ENCODE data around the gene MIA.

Gene MIA

DNA sequence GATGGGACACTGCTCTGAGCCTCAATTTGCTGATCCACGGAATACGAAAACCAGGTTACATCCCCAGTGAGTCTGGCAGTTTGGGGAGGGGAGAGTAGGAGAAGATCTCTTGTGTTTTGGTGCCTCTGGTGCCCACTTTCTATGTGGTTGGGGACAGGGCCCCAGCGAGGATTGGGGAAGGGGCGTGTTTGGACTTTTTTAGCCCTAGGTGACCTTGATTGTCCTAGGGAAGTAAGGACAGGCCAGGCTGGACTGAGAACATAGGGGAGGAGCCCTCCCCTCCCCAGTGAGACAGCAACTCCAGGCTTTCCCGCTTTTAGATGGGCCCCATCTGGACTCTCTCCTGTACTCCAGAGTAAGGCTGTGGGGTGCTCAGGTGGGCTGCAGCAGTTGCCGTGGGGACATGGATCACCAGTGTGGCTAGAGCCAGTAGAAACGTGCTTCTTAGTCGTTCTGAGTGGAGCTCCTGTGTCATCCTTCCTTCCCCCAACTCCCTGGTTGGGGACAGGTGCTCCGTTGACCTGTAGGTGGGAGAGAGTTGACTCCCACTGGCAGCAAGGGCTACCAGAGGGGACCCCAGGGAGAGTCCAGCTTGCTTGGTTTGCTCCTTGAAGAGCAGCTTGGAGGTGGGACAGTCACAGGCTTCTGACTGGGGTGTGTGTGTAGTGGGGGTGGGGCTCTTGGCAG is 28.0 kb downstream of the MIA start:
- TF ChIP-seq CTCF (IDR thresholded peaks at IDR 0.05; ENCODE audit: low read depth, low read length) = no peak
- no peak for DNase-seq (ENCODE audit: extremely low read depth, low read depth)

DNA sequence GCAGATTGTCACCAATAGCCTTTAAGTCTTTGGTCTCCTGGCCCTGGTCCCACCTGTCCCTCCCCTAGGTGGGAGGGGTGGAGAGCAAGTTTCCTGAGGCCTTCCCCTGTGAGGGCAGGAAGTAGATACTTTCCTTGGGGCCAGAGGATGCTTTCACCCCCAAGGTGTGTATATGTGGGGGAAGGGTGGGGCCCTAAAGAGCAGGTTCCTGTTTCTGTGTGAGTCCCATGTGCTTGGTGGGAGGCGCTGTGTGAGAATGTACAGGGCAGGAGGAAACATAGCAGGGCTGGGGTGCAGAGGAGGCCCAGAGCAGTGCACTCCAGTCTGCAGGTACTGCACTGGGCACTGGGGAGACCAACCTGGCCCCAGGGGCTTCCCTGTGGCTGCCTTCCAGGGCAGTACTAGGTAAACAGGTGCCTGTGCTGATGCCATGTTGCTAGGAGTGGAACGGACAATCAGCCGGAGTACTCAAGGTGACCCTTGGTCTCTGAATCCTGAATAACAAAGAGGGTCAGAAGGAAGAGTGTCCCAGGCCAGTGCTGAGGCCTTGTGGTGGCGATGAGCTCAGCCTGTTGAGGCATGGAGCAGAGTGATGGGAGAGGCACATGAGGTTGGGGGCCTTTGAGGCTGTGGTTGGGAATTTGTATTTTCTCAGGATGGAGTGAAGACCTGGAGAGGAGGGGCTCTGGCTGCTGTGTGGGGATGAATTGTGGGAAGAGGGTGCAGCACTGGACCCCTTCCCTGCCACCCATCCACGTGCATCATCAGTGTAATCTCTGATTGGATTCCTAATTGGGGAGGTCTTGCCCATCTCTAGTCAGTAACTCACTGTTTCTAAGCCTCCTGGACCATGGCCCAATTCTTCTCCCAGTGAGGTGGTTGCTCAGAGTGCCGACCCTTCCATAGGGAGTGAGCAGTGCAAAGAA is 28.8 kb downstream of the MIA start:
- no peak for TF ChIP-seq CTCF (IDR thresholded peaks at IDR 0.05; ENCODE audit: low read depth, low read length)

GRCh38 chr19:40804783-40805242 is 29.5 kb downstream of the MIA start:
- no peak; the same call in 1 of the 2 replicates for TF ChIP-seq CTCF (IDR thresholded peaks at IDR 0.05; ENCODE audit: low read depth, low read length)
- no peak for DNase-seq (ENCODE audit: extremely low read depth, low read depth)

More for the DNA sequence above, 28.8 kb downstream of the MIA start:
- DNase-seq (ENCODE audit: extremely low read depth, low read depth) = no peak

- no peak for DNase-seq (ENCODE audit: extremely low read depth, low read depth)
- no peak for TF ChIP-seq CTCF (IDR thresholded peaks at IDR 0.05; ENCODE audit: low read depth, low read length)
Observed at GRCh38 chr19:40805258-40805868, 30.0 kb downstream of the MIA start.

- DNase-seq (ENCODE audit: extremely low read depth, low read depth) = peak; percentile 92
- peak; percentile 93 for TF ChIP-seq CTCF (IDR thresholded peaks at IDR 0.05; ENCODE audit: low read depth, low read length)
Observed at GRCh38 chr19:40806423-40807146, 31.3 kb downstream of the MIA start.

DNA sequence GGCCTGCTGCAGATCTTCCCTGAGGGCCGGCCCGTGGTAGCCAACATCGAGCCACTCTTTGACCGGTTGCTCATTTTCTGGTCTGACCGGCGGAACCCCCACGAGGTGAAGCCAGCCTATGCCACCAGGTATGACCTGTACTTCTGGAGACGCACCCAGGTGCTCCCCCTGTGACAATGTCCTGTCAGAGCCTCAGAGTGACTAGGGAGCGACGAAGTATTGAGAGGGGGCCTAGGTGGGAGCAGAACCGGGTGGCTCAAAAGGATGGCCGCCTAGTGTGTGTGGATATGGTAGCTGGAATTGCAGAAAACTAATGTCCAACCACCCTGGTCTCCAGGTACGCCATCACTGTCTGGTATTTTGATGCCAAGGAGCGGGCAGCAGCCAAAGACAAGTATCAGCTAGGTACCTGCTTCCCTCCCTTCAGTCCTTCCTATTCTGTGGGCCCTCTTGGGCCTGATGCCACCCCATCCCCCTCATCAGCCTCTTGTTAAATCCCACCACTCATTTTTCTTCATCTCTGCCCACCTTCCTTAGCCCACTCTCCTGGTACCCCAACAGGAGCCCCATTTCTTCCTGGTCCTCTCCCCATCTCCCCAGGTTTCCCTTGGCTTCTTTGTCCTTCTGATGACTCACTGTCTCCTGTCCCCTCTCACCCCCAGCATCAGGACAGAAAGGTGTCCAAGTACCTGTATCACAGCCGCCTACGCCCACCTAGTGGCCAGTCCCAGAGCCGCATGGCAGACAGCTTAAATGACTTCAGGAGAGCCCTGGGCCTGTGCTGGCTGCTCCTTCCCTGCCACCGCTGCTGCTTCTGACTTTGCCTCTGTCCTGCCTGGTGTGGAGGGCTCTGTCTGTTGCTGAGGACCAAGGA is 32.1 kb downstream of the MIA start:
- DNase-seq (ENCODE audit: extremely low read depth, low read depth) = no peak
- TF ChIP-seq CTCF (IDR thresholded peaks at IDR 0.05; ENCODE audit: low read depth, low read length) = no peak; the same call in 1 of the 2 replicates

Data from AG09319 (cell line).